ENCODE data around the gene LRP1B.
"Not testable (repeated sequence)": the region's sequence is repeated elsewhere in the genome, so short reads cannot be mapped to it uniquely, and the experiment has no call there.

LRP1B gene

DNA sequence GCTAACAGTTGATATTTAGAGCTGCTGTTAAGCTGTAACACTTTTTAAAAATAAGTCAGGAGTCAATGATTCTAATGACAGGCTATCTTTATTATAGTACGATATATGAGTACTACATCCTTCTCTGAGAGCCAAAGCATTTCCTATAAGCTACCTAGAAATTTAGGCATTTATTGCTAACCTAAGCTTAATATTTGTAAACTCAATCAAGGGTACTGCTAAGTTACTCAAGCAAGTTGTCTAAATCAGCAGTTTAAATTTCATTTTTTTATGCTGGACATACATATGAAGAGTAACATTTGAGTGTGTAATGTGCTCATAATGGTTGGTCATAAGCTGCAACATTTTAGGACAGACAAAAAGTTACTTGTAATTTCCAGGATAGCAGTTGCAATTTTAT lies 1774.1 kb downstream of the LRP1B start:
- FAIRE-seq: no peak

DNA sequence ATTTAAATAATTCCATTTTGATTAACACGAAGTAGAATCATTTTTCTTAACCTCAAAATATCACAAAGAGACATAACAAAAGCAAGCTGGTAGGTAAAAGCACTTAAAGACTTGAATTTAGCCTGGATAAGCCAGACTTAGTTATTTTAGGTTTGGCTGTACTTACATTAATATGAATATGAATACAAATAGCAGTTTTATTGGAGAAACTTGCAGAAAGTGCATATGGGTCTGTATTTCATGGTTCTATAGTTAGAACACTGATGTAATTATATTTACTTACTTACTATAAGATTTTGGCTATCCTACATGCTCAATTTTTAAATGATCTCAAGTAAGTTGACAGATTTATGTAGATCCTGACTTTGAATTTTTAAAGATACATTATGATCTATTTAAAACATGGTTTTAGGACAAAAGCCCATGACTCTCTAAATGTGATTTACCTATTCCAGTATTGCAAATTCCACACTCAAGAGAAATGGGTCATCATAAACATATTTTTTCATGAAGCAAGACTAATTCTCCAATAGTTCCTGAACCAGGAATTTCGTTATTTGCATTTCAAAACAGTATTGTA lies 1775.2 kb downstream of the LRP1B start:
- no peak for FAIRE-seq

DNA sequence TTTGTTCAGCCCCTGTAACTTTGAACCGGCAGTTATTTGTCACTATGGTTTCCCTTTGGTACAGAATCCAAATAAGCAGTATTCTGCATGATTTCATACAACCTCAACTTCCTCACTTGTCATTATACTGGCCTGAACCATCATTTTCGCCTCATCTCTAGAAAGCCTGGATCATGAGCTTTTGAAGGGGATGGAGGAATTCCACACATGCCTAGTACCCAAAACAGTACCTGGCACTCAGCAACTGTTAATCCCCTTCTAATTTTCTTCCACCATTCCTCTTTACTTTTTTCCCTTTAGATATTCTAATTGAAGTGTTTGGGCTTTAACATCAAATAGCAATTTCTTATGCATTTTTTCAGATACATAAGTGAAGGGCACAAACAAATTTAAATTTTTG lies 1776.3 kb downstream of the LRP1B start:
- no peak for FAIRE-seq

DNA sequence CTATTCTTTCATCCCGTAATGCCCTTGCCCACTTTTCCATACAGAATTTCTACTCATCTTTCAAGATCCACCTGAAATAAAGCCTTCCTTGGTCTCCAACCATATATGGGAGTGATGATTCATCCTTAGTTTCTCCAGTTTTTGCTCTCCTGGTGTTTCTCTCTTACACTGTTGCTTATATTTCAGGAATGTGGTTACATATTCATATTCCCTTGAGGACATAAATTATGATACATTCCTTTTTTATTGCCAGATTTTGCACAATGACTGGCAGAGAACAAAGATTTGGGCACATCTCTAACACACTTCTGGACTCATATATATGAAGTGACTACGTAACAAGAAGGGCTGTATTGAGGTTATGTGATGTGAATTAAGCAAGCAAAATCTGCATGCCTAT lies 1777.3 kb downstream of the LRP1B start:
- no peak for FAIRE-seq

DNA sequence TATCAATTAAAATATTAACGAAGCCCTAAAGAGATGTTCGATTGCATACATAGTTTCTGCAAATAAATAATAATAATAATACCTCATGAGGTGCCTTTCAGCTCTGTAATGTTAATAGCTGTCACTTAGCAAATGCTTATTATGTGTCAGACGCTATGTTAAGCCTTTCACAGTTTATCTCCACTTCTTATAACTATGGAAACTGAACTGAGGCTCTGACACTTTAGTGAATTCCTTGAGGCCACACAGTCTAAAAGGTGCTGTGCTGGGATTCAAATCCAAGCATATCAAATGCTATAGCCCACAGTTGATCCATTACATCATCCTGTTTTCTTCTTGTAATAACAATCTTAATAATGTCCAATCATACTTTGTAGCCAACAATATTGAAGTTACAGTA lies 1779.1 kb downstream of the LRP1B start:
- FAIRE-seq: no peak

DNA sequence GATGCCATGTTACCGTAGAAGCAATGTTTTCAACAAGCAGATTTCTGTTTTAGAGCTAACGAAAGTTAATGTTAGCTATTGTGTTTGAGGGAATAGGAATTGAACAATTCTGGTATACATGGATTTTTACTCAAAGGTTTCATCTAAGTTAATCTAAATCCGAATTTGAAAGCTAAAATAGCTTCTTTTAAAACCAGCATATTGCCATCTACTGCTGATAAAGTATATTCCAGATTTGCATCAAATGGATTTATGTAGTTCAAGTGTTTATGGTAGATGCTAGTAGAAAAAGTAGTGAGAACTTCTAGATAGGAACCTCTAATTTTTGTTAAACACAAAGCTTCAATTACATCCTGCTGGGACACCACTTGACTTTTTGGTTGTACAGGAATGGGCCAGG lies 1781.1 kb downstream of the LRP1B start:
- no peak for FAIRE-seq

DNA sequence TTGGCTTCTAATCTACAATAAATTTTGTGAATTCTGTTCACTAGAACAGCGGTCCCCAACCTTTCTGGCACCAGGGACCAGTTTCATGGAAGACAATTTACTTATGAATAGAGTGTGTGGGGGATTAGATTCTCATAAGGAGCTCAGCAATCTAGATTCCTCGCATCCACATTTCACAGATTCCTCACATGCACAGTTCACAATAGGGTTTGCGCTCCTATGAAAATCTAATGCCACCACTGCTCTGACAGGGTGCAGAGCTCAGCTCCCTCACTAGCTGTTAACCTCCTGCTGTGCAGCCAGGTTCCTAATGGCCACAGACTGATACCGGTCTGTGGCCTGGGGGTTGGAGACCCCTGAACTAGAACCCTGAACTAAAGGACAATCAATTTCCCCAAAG lies 1782.0 kb downstream of the LRP1B start:
- FAIRE-seq: no peak

DNA sequence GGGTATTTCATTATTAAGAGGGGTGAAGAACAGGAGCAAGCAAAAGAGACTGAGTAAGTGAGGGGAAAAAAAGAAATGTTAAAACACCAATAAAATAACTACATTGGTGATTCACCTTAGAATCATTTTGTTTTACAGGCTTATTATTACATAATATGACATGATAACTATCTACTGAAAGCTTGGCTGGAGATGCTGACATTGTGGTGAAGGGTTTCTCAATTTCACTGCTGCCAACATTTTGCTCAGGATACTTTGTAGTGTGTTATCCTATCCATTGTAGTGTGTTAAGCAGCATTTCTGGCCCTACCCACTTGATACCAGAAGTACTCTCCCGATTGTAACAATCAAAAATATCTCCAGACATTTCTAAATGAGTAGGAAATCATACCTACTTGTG lies 1786.0 kb downstream of the LRP1B start:
- no peak for FAIRE-seq

DNA sequence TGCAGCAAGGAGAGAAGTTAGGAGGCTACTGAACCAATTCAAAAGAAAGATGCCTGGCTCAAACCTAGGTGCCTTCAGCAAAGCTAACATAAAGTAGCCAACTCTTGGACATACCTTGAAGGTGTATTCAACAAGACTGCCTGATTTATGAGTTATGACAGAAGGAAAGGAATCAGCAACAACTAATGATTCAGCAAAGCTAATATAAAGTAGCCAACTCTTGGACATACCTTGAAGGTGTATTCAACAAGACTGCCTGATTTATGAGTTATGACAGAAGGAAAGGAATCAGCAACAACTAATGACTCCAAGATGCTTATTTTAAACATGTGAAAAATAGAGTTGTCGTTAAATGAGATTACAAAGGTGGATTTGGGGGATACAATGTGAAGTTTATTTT lies 1786.5 kb downstream of the LRP1B start:
- FAIRE-seq: not testable (repeated sequence)

DNA sequence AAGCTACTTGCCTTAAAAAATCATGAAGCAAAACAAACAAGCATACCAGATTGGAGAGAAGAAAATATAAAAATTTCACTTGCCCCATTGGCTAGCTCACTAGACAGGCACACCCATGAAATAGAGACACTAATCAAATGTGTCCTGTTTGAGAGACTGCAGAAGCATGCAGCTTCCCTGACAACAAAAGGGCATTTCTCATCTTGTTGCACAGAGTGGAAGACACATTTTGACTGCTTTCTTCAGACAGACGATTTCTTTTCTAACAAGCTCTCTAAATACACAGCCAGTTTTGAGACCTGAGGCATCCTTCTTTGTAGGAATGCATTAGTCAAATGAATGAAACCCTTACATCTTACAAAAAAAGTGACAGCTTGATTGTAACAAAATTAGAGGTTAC lies 1792.0 kb downstream of the LRP1B start:
- FAIRE-seq: no peak

DNA sequence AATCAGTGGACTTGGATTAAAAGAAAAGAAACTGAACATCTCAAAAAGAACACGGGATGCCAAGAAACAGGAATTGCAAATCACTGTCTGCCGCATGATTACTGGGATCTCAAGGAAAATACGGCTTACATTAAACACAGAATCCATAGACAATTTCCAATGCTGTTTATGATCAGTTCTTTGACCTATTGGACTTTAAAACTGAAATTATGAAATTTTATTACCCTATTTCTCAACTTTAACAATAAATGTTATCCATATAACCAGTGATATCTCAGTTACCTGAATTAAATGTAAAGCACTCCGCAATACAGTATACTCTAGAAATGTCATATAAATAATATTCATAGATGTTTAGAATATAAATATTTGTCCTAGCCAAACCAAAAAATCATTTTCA lies 1793.8 kb downstream of the LRP1B start:
- no peak for FAIRE-seq

DNA sequence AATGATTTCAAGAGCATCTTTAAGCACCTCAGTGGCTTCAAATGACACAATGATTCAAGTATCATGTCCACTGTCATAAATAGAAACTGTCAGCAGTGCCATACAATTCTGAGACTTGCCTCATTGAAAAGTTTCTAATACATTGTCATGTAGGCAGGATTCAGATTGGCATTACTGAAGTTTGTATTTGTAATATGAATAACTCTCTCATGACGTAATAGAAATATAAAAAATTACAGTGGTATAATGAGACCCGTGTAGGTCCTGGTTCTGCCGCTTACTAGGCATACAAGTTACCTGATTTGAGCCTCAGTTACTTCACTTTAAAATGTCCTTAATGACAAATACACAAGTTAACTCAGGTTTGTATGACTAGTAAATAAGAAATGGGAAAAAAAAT lies 1814.5 kb downstream of the LRP1B start:
- FAIRE-seq: no peak

DNA sequence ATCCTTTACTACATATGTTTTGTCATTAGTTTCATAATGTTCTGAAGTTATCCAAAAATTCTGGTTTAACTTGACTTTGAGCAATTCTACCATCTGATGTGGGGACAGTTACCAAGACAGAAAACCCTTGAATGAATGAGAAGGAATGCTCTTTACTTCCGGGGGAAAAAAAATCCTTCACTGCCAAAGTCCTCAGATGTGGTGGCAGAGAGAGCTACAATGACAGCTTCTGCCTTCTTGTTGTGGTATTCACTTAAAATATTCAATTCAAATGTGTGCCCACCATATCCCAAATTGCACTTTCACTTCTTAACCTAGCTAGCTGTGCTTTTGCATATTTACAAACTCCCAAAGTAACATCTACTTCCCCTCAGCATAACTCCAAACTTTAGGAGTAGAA lies 1818.9 kb downstream of the LRP1B start:
- FAIRE-seq: no peak

DNA sequence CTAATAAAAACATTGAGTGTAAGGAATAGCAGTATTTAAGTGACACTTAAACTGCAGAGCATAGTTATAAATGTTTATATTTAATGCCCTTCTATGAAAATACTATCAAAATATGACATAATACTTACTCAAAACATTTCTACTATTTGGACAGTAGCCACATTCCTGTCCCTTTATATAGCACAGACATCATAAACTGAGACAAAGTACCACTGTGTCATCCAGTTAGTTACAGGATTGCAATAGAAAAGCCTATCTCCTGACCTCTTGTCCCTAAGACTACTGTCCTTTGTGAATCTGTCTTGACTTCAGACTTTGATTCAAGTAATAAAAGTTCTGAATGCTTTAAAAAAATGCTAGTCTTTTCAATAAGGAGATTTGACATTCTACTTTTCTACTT lies 1822.1 kb downstream of the LRP1B start:
- no peak for FAIRE-seq

DNA sequence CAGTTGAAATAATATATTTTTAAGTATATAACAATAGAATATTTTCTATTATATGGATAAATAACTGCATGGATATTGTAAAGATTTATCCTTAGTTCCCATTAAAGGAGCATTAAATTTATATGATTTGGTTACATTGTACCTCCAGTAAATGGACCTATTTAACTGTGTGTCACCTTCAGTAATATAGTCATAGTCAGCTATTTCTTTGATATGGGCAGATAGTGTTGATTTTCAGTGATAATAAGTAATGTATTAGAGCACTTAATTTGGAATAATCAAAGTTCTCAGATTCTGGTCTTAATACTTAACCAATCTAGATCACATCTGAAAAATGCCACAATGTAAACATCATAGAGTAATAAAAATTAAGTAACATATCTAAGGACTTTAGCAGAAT lies 1823.3 kb downstream of the LRP1B start:
- FAIRE-seq: no peak

DNA sequence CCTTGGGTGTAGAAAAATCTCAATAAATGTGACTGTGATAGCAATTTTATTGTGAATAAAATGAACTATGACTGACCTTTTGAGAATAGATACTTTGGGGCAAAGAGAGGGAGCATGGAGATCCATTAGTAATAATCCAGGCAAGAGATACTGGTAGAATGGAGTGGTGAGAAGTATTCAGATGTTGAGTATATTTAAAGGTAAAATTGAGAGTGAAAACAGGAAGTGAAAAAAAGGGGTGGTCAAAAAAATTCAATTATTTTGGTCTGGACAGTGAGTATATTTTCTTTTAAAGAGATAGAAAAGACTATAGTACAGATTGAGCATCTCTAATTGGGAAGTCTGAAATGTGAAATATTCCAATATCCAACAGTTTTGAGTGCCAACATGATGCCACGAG lies 1835.0 kb downstream of the LRP1B start:
- FAIRE-seq: no peak

DNA sequence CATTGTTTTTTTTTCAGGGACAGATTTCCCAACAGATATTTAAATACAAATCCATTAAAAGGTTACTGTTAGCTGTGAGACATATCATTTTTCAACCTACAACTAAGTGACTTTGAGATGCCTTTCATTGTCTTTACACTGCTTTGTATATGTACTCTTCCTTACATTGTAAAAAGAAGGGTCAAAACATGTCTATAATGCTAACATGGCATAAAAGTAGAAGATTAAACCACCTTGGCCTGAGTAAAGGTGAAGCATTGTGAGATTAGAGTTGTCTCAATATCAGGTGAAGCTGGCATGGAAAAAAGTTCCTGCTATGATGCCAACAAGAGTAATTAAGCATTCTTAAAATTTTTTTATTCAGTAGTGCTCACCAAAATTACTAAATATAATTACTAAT lies 1842.1 kb downstream of the LRP1B start:
- no peak for FAIRE-seq

DNA sequence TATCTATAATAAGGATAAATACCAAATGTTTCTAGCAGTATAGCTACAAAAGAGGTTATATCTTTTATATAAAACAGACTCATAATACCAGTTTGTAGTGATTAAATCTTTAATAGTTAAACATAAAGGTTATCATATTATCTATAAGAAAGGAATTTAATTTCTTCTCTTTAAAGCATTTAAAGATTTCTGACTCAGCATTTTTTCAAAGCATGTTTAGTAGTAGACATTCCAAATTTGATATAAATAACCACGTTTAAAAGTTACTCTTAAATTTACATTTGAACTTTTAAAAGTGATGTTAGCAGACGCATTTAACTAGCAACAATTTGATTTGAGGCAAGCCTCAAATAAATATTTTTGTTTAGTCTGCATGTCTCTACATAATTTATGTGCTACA lies 1842.6 kb downstream of the LRP1B start:
- FAIRE-seq: peak; percentile 15

DNA sequence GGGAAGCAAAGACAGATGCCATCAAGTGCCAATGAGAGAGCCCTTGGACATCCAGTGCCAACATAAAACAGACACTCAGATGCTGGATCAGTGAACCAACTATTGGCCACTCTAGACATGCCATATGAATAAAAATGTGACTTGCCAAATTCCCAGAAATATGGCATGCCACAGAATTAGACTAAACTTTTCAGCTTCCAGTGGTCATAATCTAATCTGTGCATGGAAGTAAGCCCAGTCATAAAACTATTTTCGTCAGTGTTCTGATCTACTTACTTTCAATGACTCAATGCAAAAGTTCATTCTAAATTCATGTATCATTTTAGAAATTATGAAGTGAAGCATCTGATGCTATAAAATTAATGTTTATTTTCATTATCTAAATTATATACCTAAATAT lies 1844.4 kb downstream of the LRP1B start:
- FAIRE-seq: no peak

DNA sequence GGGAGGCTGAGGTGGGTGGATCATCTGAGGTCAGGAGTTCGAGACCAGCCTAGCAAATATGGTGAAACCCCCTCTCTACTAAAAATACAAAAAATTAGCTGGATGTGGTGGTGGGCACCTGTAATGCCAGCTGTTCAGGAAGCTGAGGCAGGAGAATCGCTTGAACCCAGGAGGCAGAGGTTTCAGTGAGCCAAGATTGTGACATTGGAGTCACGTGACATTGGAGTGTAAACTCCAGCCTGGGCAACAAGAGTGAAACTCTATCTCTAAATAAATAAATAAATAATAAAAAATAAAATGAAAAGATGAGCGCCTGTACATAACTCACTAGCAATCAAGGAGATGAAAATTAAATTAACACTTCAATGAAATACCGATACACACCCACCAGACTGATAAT lies 1853.5 kb downstream of the LRP1B start:
- FAIRE-seq: not testable (repeated sequence)

DNA sequence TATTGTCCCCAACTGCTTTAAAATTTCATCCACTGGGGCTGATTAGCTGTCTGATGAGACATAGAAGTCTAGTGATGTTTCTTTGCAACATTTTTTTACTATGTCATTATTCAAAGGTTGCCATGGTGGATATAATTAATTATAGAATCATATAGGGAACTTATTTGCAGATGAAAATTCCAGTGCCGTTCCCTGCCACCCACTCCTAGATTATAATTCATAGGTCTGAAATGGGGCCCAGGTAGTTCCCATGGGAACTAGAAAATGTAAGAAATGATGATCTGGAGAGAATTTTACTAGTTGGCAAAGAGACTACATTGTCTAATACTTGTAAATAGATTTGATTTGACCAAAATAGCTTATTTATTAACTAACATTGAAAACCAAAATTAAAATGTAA lies 1854.2 kb downstream of the LRP1B start:
- no peak for FAIRE-seq

DNA sequence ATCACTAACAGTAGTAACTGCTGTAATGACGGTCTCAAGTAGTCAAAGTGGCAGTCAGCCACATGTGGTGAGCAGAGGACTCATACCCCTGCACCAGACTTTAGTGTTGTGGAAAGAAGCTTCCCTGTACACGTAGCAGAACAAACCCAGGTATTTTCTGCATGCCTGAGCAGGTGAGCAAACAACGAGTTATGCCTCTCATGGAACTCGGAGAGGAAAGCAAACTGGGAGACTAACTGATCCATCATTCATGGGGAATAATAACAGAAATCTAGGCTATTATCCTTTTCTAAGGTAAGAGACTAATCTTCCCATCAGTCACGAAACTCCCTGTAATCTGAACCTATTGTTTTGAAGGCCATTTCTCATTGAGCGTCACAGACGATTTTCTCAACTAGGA lies 1855.4 kb downstream of the LRP1B start:
- no peak for FAIRE-seq

DNA sequence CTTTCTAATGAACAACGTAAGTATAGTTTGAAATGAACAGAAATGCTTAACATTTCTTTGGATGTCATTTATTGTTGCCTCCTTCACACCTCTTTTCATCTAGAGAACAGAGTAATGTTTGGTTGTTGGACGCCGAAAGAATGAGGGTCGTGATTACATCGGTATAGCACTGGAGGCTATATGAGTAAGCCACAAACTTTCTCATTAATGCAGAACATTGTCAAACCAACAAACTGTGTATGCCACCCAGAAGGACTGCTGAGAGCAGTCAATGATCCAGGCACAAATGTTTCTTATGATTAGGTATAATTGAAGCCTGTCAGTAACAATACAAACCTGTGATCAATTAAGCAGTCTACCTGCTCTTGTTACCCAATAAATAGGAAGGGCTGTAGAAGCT lies 1855.9 kb downstream of the LRP1B start:
- no peak for FAIRE-seq

DNA sequence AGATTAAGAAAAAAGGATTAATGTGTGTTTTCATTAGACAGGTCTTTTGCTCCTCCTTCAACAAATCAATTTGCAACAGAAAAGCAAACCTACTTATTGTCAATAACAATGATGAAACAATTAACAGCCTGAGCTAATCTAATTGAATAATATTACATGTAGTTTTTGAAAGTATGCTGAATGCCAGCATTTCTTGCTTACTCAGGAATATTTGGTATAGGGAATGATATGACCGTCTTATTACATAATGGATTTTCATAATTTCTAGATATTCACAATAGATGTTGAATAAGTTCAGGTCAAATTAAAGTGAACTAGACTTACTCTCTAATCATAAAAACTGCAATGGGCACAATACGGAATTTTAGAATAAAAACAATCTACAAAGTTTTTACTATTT lies 1856.9 kb downstream of the LRP1B start:
- no peak for FAIRE-seq

DNA sequence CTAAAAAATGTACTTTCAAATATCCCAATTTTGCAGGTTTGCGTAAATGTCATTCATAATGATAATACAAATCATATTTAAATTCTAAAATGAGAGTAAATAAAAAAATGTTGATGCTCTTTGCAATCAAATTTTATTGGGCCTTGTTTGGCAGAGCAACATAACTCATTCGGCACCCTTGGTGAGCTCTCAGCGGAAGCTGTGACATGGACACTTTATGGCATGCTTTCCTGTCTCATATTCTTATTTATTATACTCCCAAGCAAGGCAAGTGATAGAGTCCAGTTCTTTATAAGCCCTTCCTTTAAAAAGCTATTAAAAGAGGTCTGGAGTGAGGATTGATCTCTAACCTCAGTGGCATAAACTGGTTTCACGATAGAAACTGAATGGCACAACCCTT lies 1857.4 kb downstream of the LRP1B start:
- no peak for FAIRE-seq

DNA sequence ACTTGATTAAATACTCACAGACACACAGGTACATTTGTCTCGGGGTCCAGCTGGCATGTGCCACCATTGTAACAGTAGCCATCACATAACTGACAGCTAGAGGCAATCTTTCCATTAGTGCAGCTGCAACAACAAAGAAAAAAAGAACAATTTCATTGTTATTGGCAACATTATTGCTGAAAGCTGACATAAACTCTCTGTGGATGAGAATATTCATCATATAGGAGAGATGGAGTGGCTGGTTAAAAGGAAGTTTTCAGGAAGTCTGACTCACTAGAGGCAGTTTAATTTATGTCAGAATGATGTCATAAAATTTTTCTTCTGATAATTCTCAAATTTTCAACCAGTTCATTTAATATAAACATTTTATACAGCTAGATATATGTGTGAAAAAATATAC lies 1860.6 kb downstream of the LRP1B start:
- FAIRE-seq: no peak
